NCI-H128 (cell line): ENCODE measurements around the gene IFNL1.
"Not testable (repeated sequence)": the region's sequence is repeated elsewhere in the genome, so short reads cannot be mapped to it uniquely, and the experiment has no call there.

Source experiments
- DNase-seq: peaks from one replicate; lab custom pipeline; 2025; ENCODE audit not compliant: unreplicated experiment; lab: John Stamatoyannopoulos, UW

Gene IFNL1

GRCh38 chr19:39332293-39332692, 36.1 kb downstream of the IFNL1 start:
- no peak for DNase-seq

GRCh38 chr19:39332738-39333137, 36.5 kb downstream of the IFNL1 start:
- DNase-seq = not testable (repeated sequence)

- DNase-seq = no peak
Measured at GRCh38 chr19:39333507-39333906, 37.3 kb downstream of the IFNL1 start.

- DNase-seq = no peak
Measured at GRCh38 chr19:39334444-39334976, 38.3 kb downstream of the IFNL1 start.

- DNase-seq = no peak
Measured at GRCh38 chr19:39335168-39335548, 39.0 kb downstream of the IFNL1 start.

- DNase-seq = no peak
Measured at GRCh38 chr19:39336483-39336882, 40.3 kb downstream of the IFNL1 start.

GRCh38 chr19:39339674-39340073, 43.5 kb downstream of the IFNL1 start:
- DNase-seq = no peak

- DNase-seq = not testable (repeated sequence)
Measured at GRCh38 chr19:39340156-39340555, 43.9 kb downstream of the IFNL1 start.

GRCh38 chr19:39341129-39341718, 45.0 kb downstream of the IFNL1 start:
- DNase-seq = no peak

GRCh38 chr19:39341719-39342604, 45.8 kb downstream of the IFNL1 start, which contains the start of gene SAMD4B:
SAMD4B (plus strand) TSS chr19:39342421; CDS start chr19:39356894, 14,473 bp downstream.
- DNase-seq = peak; percentile 97

- DNase-seq = no peak
Measured at GRCh38 chr19:39342647-39343305, 46.6 kb downstream of the IFNL1 start.

GRCh38 chr19:39345956-39346355, 49.7 kb downstream of the IFNL1 start:
- no peak for DNase-seq

GRCh38 chr19:39347332-39348164, 51.3 kb downstream of the IFNL1 start:
- DNase-seq = no peak
